Measurements from ENCODE around the gene MSH4.

- TF ChIP-seq CTCF (IDR thresholded peaks at IDR 0.05) = no peak
- no peak for TF ChIP-seq POLR2A (IDR thresholded peaks at IDR 0.05)
Observed at GRCh38 chr1:75855734-75856133, 59.1 kb downstream of the MSH4 start.

Data from heart left ventricle (tissue), 13 donors.